CD4-positive, alpha-beta memory T cell (primary cell): ENCODE measurements around the gene LST1. TPM values are rescaled to one million over a fixed set of nuclear protein-coding genes. Genes with fewer than 3 reads are reported as not detected.
A peak's percentile ranks its signal among the peaks of the same experiment; 100 is the strongest.

Experiments used
- CTCF ChIA-PET: fragments of 350-600 bp; sonication (Branson Sonifier 250); formaldehyde crosslinking; loops from one replicate; lab custom pipeline; 2021; ENCODE audit warnings: inconsistent platforms; ENCODE audit not compliant: partially characterized antibody; lab: Charles Lee
- POLR2A ChIA-PET: fragments of 350-600 bp; sonication (Branson Sonifier 250); formaldehyde crosslinking; loops from one replicate; lab custom pipeline; 2021; ENCODE audit not compliant: partially characterized antibody; lab: Charles Lee
- DNase-seq, 5 donors: peaks; one replicate each; pipeline versions ENCODE4 v3.0.0 to v3.0.0-alpha.2; 2020 to 2022; ENCODE audit warnings: mixed read lengths in 1 of 5
- H3K27ac ChIP-seq: one replicate; pipeline ENCODE4 v1.7.0; 2013; ENCODE audit warnings: low read depth, low read length
- H3K27me3 ChIP-seq: 2 replicates; pipeline ENCODE4 v1.7.0; 2013; ENCODE audit warnings: mild to moderate bottlenecking, low read length, moderate library complexity; ENCODE audit not compliant: insufficient read depth
- H3K36me3 ChIP-seq: 2 replicates; pipeline ENCODE4 v1.7.0; 2013; ENCODE audit warnings: mild to moderate bottlenecking, low read length, moderate library complexity; ENCODE audit not compliant: insufficient read depth
- H3K4me1 ChIP-seq: 2 replicates; pipeline ENCODE4 v1.7.0; 2013; ENCODE audit warnings: mild to moderate bottlenecking, low read length, moderate library complexity; ENCODE audit not compliant: insufficient read depth
- H3K4me3 ChIP-seq, 2 donors: one replicate each; pipeline ENCODE4 v1.7.0; 2013; ENCODE audit warnings: low read length in 2 of 2, mild to moderate bottlenecking in 1 of 2
- H3K9me3 ChIP-seq, 2 donors: one replicate each; pipeline ENCODE4 v1.7.0; 2013; ENCODE audit warnings: low read length in 2 of 2, control low read depth in 1 of 2; ENCODE audit not compliant: control insufficient read depth in 1 of 2
- H3K27ac Mint-ChIP-seq, 7 donors: one replicate each; pipeline ENCODE4 v1.8.0; 2020 to 2021; ENCODE audit warnings: mixed read lengths in 7 of 7, mild to moderate bottlenecking in 6 of 7, inconsistent platforms in 3 of 7, moderate library complexity in 3 of 7
- H3K27me3 Mint-ChIP-seq, 2 donors: one replicate each; pipeline ENCODE4 v1.8.0; 2020 to 2021; ENCODE audit warnings: mixed read lengths in 2 of 2
- H3K36me3 Mint-ChIP-seq, 2 donors: one replicate each; pipeline ENCODE4 v1.8.0; 2020 to 2021; ENCODE audit warnings: mixed read lengths in 2 of 2, inconsistent platforms in 1 of 2, mild to moderate bottlenecking in 1 of 2
- H3K4me1 Mint-ChIP-seq, 4 donors: one replicate each; pipeline ENCODE4 v1.8.0; 2020 to 2021; ENCODE audit warnings: mixed read lengths in 4 of 4, mild to moderate bottlenecking in 1 of 4
- H3K4me3 Mint-ChIP-seq, 8 donors: one replicate each; pipeline ENCODE4 v1.8.0; 2020 to 2021; ENCODE audit warnings: mixed read lengths in 8 of 8, mild to moderate bottlenecking in 7 of 8, moderate library complexity in 6 of 8, inconsistent platforms in 3 of 8
- H3K9me3 Mint-ChIP-seq, 8 donors: one replicate each; pipeline ENCODE4 v1.8.0; 2020 to 2021; ENCODE audit warnings: mixed read lengths in 8 of 8, mild to moderate bottlenecking in 5 of 8, inconsistent platforms in 3 of 8, moderate library complexity in 1 of 8
- intact Hi-C: fragments of 100-400 bp; cut with micrococcal nuclease; formaldehyde crosslinking; loops from one replicate; pipeline ENCODE4 v1.15.1; 2023
- polyA plus RNA-seq, 2 donors: library from polyadenylated mRNA; unstranded; fragments of 300-500 nt; fragmentation: Illumina TruSeq; gene quantifications; one replicate each; pipeline ENCODE4 v1.2.3, GENCODE V29; 2021
- total RNA-seq, 2 experiments: library from RNA; stranded (reverse); gene quantifications; one replicate each; pipeline ENCODE4 v1.2.3, GENCODE V29; 2021

LST1 gene
- total and polyA plus RNA-seq, 4 experiments from 2014 or later = 13.6 to 34.8 (median 25.3) TPM

DNA sequence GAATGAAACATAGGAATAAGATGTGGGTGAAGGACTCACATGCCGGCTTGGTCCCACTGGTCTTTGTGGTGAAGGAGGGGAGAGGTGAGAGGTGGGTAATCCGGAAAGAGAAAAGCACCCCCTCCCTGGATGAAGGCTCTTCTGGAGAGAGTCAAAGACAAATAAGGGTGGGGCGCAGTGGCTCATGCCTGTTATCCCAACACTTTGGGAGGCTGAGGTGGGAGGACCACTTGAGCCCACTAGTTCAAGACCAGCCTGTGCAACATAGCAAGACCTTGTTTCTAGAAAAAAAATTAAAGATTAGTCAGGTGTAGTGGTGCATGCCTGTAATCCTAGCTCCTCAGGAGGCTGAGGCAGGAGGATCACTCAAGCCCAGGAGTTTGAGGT, 7.0 kb upstream of the LST1 start:
- Histone ChIP-seq H3K27ac (peak overlapping the region; percentile 92), H3K4me1 (peaks cover 67% of the 10 kb centered on the region), H3K4me3 (peak overlapping the region in 1 of 2 donors; percentile 95), H3K9me3 (no peaks in the 10 kb centered on the region), H3K27me3 (no peaks in the 10 kb centered on the region), H3K36me3 (peaks cover 12% of the 10 kb centered on the region)
- DNase-seq = no peak
- Mint-ChIP-seq H3K27me3 (no peaks in the 10 kb centered on the region), H3K4me3 (peak overlapping the region; percentile 95 to 100 (median 99)), H3K36me3 (peaks cover 56 to 66% of the 10 kb centered on the region in 2 donors), H3K9me3 (no peaks in the 10 kb centered on the region), H3K27ac (peak overlapping the region; percentile 88 to 100 (median 99)), H3K4me1 (peaks cover 37 to 95% (median 55%) of the 10 kb centered on the region in 4 donors)
- ChIA-PET POLR2A (interaction anchor here (1.0 to 52.5 kb wide), 6 partner anchors 3 to 393 kb away, joined by 3 to 3597 read pairs (median 24); partner anchors contain the start of genes ATP6V1G2, DDX39B, DXO and LST1), CTCF (interaction anchor here (7.6 to 19.7 kb wide), 3 partner anchors 10 to 24 kb away, joined by 53 to 962 read pairs (median 595); partner anchors contain the start of genes ATP6V1G2, LST1, NCR3 and NFKBIL1)
- intact Hi-C loops = no loop called here

DNA sequence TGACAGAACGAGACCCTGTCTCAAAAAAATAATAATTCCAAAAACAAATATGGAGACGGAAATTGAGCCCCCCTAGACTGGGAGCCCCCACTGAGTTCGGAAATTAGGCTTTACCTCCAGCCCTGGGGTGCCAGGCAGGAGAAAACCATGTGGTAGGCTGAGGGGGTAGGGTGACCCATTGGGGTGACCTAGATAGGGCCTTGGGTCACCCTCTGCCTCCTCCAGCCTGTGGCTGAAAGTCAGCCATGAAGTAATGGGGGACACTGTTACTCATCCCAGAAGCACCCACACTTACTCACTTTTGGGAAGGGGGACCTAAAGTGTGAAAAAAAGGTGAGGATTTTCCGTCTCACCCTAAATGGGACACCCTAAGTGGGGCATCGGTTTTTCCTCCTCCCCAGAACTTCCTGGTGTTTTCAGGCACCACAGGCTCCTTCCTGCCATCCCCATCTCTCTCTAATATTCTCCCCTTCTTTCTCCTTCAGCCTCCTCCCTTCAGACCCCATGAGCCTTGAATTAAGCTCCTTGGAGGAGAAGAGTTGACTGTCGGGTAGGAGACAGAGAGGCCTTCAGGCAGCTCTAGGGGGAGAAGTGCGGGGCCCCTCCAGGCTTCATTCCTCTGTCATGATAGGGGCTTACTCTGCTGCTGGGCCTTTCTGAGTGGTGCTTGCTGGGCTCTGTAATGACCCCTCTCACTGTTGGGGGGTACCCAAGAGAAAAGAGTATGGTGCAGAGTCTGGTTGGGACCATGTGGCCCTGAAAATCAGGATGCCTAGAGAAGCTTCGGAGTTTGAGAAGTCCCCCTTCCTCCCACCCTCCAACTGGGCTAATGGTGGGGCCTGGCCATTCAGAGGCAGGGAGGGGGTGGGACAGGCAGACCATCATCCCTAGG, 6.3 kb upstream of the LST1 start:
- Mint-ChIP-seq H3K4me3 (peak overlapping the region; percentile 95 to 100 (median 99)), H3K27me3 (no peaks in the 10 kb centered on the region), H3K27ac (peak overlapping the region; percentile 96 to 100 (median 99)), H3K36me3 (peaks cover 56 to 63% of the 10 kb centered on the region in 2 donors), H3K4me1 (peaks cover 33 to 95% (median 52%) of the 10 kb centered on the region in 4 donors), H3K9me3 (no peaks in the 10 kb centered on the region)
- H3K27me3 ChIP-seq = no peaks in the 10 kb centered on the region
- CTCF ChIA-PET = interaction anchor here (1.5 to 19.7 kb wide), 6 partner anchors 11 to 86 kb away, joined by 3 to 962 read pairs (median 35); partner anchors contain the start of genes ATP6V1G2, DDX39B, LST1 and NCR3
- intact Hi-C loops = loop anchor here (1.0 to 5.0 kb wide), 4 partner anchors 7 to 87 kb away; partner anchors contain the start of genes BAG6, LTA and NFKBIL1
- peaks cover 12% of the 10 kb centered on the region for H3K36me3 ChIP-seq
- peak overlapping the region; percentile 89 to 95 for H3K4me3 ChIP-seq
- H3K9me3 ChIP-seq = no peaks in the 10 kb centered on the region
- peaks cover 67% of the 10 kb centered on the region for H3K4me1 ChIP-seq
- peak overlapping the region; percentile 92 for H3K27ac ChIP-seq
- peak in 1 of 5 donors; percentile 53 for DNase-seq
- POLR2A ChIA-PET = interaction anchor here (0.8 to 52.5 kb wide), 14 partner anchors 3 to 392 kb away, joined by 3 to 3597 read pairs (median 4); partner anchors contain the start of genes ABHD16A, ATP6V1G2, BAG6 and C6orf47

DNA sequence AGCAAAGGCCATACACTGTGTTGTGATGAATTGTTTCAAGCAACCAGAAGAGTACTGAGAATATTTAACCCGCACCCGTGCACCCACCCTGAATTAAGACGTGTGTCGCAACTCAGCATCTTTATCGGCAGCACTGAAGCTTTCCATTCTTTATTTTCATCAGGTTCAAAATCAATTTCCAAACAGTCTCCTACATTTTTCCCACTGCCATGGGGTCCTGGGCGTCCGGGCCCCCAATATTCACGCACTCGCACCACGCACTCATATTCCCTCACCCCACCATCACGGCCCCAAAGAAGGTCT, 5.7 kb upstream of the LST1 start:
- peak overlapping the region; percentile 89 to 95 for H3K4me3 ChIP-seq
- POLR2A ChIA-PET = interaction anchor here (0.8 to 52.5 kb wide), 15 partner anchors 2 to 252 kb away, joined by 3 to 3597 read pairs (median 5); partner anchors contain the start of genes ABHD16A, ATP6V1G2, BAG6 and C6orf47

GRCh38 chr6:31580807-31581433, 5.2 kb upstream of the LST1 start:
- POLR2A ChIA-PET = interaction anchor here (0.7 to 52.5 kb wide), 21 partner anchors 2 to 1636 kb away, joined by 3 to 3597 read pairs (median 5); partner anchors contain the start of genes ABHD16A, ATP6V1G2, BAG6 and C6orf47
- peak overlapping the region; percentile 89 to 95 for H3K4me3 ChIP-seq
- peak overlapping the region; percentile 92 for H3K27ac ChIP-seq
- CTCF ChIA-PET = interaction anchor here (1.5 to 19.7 kb wide), 6 partner anchors 12 to 87 kb away, joined by 3 to 962 read pairs (median 35); partner anchors contain the start of genes ATP6V1G2, DDX39B, LST1 and NCR3
- Mint-ChIP-seq H3K36me3 (peaks cover 55 to 56% of the 10 kb centered on the region in 2 donors), H3K27me3 (no peaks in the 10 kb centered on the region), H3K9me3 (no peaks in the 10 kb centered on the region), H3K4me1 (peaks cover 32 to 95% (median 53%) of the 10 kb centered on the region in 4 donors), H3K4me3 (peak overlapping the region; percentile 95 to 100 (median 99)), H3K27ac (peak overlapping the region; percentile 96 to 100 (median 99))
- no peaks in the 10 kb centered on the region for H3K9me3 ChIP-seq
- intact Hi-C loops = loop anchor here (1.0 to 5.0 kb wide), 6 partner anchors 9 to 89 kb away; partner anchors contain the start of genes BAG6, LTA and NFKBIL1
- peaks cover 71% of the 10 kb centered on the region for H3K4me1 ChIP-seq
- peaks cover 12% of the 10 kb centered on the region for H3K36me3 ChIP-seq
- H3K27me3 ChIP-seq = no peaks in the 10 kb centered on the region
- peak; percentile 83 to 89 (median 85) for DNase-seq

More for the DNA sequence above, 5.7 kb upstream of the LST1 start:
- Histone ChIP-seq H3K4me1 (peaks cover 67% of the 10 kb centered on the region), H3K36me3 (peaks cover 12% of the 10 kb centered on the region), H3K9me3 (no peaks in the 10 kb centered on the region), H3K27me3 (no peaks in the 10 kb centered on the region), H3K27ac (peak overlapping the region; percentile 92)
- Mint-ChIP-seq H3K36me3 (peaks cover 56 to 61% of the 10 kb centered on the region in 2 donors), H3K4me3 (peak overlapping the region; percentile 95 to 100 (median 99)), H3K27me3 (no peaks in the 10 kb centered on the region), H3K4me1 (peaks cover 29 to 95% (median 50%) of the 10 kb centered on the region in 4 donors), H3K27ac (peak overlapping the region; percentile 96 to 100 (median 99)), H3K9me3 (no peaks in the 10 kb centered on the region)
- CTCF ChIA-PET = interaction anchor here (1.5 to 19.7 kb wide), 6 partner anchors 11 to 86 kb away, joined by 3 to 962 read pairs (median 35); partner anchors contain the start of genes ATP6V1G2, DDX39B, LST1 and NCR3
- DNase-seq = no peak
- intact Hi-C loops = loop anchor here (1.0 to 5.0 kb wide), 4 partner anchors 8 to 88 kb away; partner anchors contain the start of genes BAG6, LTA and NFKBIL1

- ChIA-PET POLR2A (interaction anchor here (0.7 to 52.5 kb wide), 29 partner anchors 1 to 1637 kb away, joined by 3 to 3597 read pairs (median 5); partner anchors contain the start of genes ATP6V1G2, BAG6, C6orf47 and DDX39B), CTCF (interaction anchor here (1.1 to 19.7 kb wide), 9 partner anchors 8 to 246 kb away, joined by 3 to 962 read pairs (median 16); partner anchors contain the start of genes ATP6V1G2, DDX39B, HSPA1B and LST1)
- no peaks in the 10 kb centered on the region for H3K9me3 Mint-ChIP-seq
- intact Hi-C loops = loop anchor here (1.0 to 5.0 kb wide), 5 partner anchors 16 to 89 kb away; partner anchors contain the start of gene BAG6
- no peaks in the 10 kb centered on the region for H3K9me3 ChIP-seq
- DNase-seq = no peak
- H3K27ac Mint-ChIP-seq = peak overlapping the region; percentile 96 to 100 (median 99)
- peaks cover 48 to 49% of the 10 kb centered on the region in 2 donors for H3K36me3 Mint-ChIP-seq
- peak overlapping the region; percentile 92 for H3K27ac ChIP-seq
- H3K4me1 Mint-ChIP-seq = peaks cover 35 to 95% (median 58%) of the 10 kb centered on the region in 4 donors
- H3K4me1 ChIP-seq = peaks cover 78% of the 10 kb centered on the region
- peaks cover 12% of the 10 kb centered on the region for H3K36me3 ChIP-seq
- peak overlapping the region; percentile 89 to 95 for H3K4me3 ChIP-seq
- H3K27me3 Mint-ChIP-seq = no peaks in the 10 kb centered on the region
- no peaks in the 10 kb centered on the region for H3K27me3 ChIP-seq
- peak overlapping the region; percentile 95 to 100 (median 99) for H3K4me3 Mint-ChIP-seq
These were observed 4.4 kb upstream of the LST1 start for GRCh38 chr6:31581434-31582229.
